Measurements from ENCODE around the gene MAP3K8. TPM values are rescaled to one million over a fixed set of nuclear protein-coding genes. Genes with fewer than 3 reads are reported as not detected.
"Not testable (repeated sequence)": the region's sequence is repeated elsewhere in the genome, so short reads cannot be mapped to it uniquely, and the experiment has no call there.

The MAP3K8 gene
- total RNA-seq, 6 donors from 2014 or later, result 32.5 to 71.2 (median 42.8) TPM

- Histone ChIP-seq H3K4me3 (no peak overlapping the region), H3K27me3 (no peaks in the 10 kb centered on the region), H3K27ac (no peak overlapping the region), H3K9me3 (no peaks in the 10 kb centered on the region), H3K4me1 (peaks cover 27 to 33% (median 30%) of the 10 kb centered on the region in 4 donors), H3K36me3 (no peaks in the 10 kb centered on the region)
- no peak for TF ChIP-seq POLR2AphosphoS5 (IDR thresholded peaks at IDR 0.05)
- TF ChIP-seq CTCF (IDR thresholded peaks at IDR 0.05), result no peak
- no peak for TF ChIP-seq EP300 (IDR thresholded peaks at IDR 0.05)
- TF ChIP-seq POLR2A (IDR thresholded peaks at IDR 0.05), result no peak
- WGBS, 2 donors, result 73% methylated on average over 1 of the region's 1 CpG
- no peak for ATAC-seq (ENCODE audit: low FRiP score in 2 of 2)
- no peak for DNase-seq
Observed at GRCh38 chr10:30420766-30421165, 13.2 kb upstream of the MAP3K8 start.

GRCh38 chr10:30422151-30422695 is 11.8 kb upstream of the MAP3K8 start:
- H3K9me3 ChIP-seq, result no peaks in the 10 kb centered on the region
- H3K4me1 ChIP-seq, result peaks cover 27 to 36% (median 30%) of the 10 kb centered on the region in 4 donors
- ATAC-seq (ENCODE audit: low FRiP score in 2 of 2), result no peak
- DNase-seq, result no peak
- H3K27ac ChIP-seq, result peak overlapping the region in 3 of 4 donors; percentile 58 to 83 (median 68)
- H3K27me3 ChIP-seq, result no peaks in the 10 kb centered on the region
- no peak for TF ChIP-seq EP300 (IDR thresholded peaks at IDR 0.05)
- TF ChIP-seq POLR2A (IDR thresholded peaks at IDR 0.05), result no peak
- no peak for TF ChIP-seq CTCF (IDR thresholded peaks at IDR 0.05)
- no peak for TF ChIP-seq POLR2AphosphoS5 (IDR thresholded peaks at IDR 0.05)
- H3K4me3 ChIP-seq, result no peak overlapping the region
- H3K36me3 ChIP-seq, result no peaks in the 10 kb centered on the region
- 62 to 73% methylated on average over 7 of the region's 7 CpGs for WGBS, 2 donors

GRCh38 chr10:30422981-30423654 is 10.9 kb upstream of the MAP3K8 start:
- ATAC-seq (ENCODE audit: low FRiP score in 2 of 2) (peak; percentile 84 to 88), DNase-seq (peak in 1 of 2 donors; percentile 78)
- H3K36me3 ChIP-seq, result no peaks in the 10 kb centered on the region

GRCh38 chr10:30423655-30424275 is 10.2 kb upstream of the MAP3K8 start:
- peak in 1 of 4 donors; percentile 14 for TF ChIP-seq EP300 (IDR thresholded peaks at IDR 0.05)
- ATAC-seq (ENCODE audit: low FRiP score in 2 of 2), result peak in 1 of 2 donors; percentile 67
- not testable (repeated sequence) for DNase-seq, H3K36me3 ChIP-seq, H3K4me3 ChIP-seq, H3K27me3 ChIP-seq, H3K9me3 ChIP-seq
- WGBS, 2 donors, result 54% methylated on average over 6 of the region's 6 CpGs
- H3K27ac ChIP-seq, result peak overlapping the region; percentile 58 to 83 (median 69)
- peaks cover 29 to 39% (median 29%) of the 10 kb centered on the region in 4 donors for H3K4me1 ChIP-seq

More at GRCh38 chr10:30422981-30423654, 10.9 kb upstream of the MAP3K8 start:
- 12 to 23% methylated on average over 7 to 8 of the region's 8 CpGs for WGBS, 2 donors
- Histone ChIP-seq H3K27ac (peak overlapping the region; percentile 58 to 83 (median 69)), H3K4me3 (no peak overlapping the region), H3K9me3 (no peaks in the 10 kb centered on the region), H3K4me1 (peaks cover 34 to 40% (median 34%) of the 10 kb centered on the region in 4 donors), H3K27me3 (no peaks in the 10 kb centered on the region)
- no peak for TF ChIP-seq POLR2A (IDR thresholded peaks at IDR 0.05)
- no peak for TF ChIP-seq POLR2AphosphoS5 (IDR thresholded peaks at IDR 0.05)
- TF ChIP-seq CTCF (IDR thresholded peaks at IDR 0.05), result no peak
- TF ChIP-seq EP300 (IDR thresholded peaks at IDR 0.05), result no peak

- no peak overlapping the region for H3K27ac ChIP-seq
- ATAC-seq (ENCODE audit: low FRiP score in 2 of 2) (no peak), DNase-seq (no peak)
- no peaks in the 10 kb centered on the region for H3K27me3 ChIP-seq
- no peak for TF ChIP-seq POLR2AphosphoS5 (IDR thresholded peaks at IDR 0.05)
- H3K36me3 ChIP-seq, result no peaks in the 10 kb centered on the region
- WGBS, 2 donors, result 67 to 85% methylated on average over 4 of the region's 4 CpGs
- H3K4me3 ChIP-seq, result no peak overlapping the region
- no peaks in the 10 kb centered on the region for H3K9me3 ChIP-seq
- peaks cover 25 to 40% (median 32%) of the 10 kb centered on the region in 4 donors for H3K4me1 ChIP-seq
Observed at GRCh38 chr10:30425336-30426075, 8.5 kb upstream of the MAP3K8 start.

All from upper lobe of left lung (tissue), 6 donors.